LNCaP clone FGC (cell line): ENCODE results near the gene JAG1.
A peak's percentile ranks its signal among the peaks of the same experiment; 100 is the strongest.
"Not testable (repeated sequence)": the region's sequence is repeated elsewhere in the genome, so short reads cannot be mapped to it uniquely, and the experiment has no call there.

Experiments
- DNase-seq: peaks from one replicate; pipeline ENCODE4 v3.0.0-alpha.2; 2011; ENCODE audit warnings: low read depth
- H3K4me3 ChIP-seq: 2 replicates; pipeline ENCODE4 v1.5.1; 2011; ENCODE audit warnings: mild to moderate bottlenecking, low read depth, low read length, control low read depth
- TF ChIP-seq, protein P1 (sequence below): IDR thresholded peaks from 2 replicates; pipeline ENCODE4 v1.5.1; 2012; ENCODE audit warnings: mild to moderate bottlenecking; ENCODE audit not compliant: control insufficient read depth, insufficient read depth; ENCODE audit errors: extremely low read depth

JAG1 gene

DNA sequence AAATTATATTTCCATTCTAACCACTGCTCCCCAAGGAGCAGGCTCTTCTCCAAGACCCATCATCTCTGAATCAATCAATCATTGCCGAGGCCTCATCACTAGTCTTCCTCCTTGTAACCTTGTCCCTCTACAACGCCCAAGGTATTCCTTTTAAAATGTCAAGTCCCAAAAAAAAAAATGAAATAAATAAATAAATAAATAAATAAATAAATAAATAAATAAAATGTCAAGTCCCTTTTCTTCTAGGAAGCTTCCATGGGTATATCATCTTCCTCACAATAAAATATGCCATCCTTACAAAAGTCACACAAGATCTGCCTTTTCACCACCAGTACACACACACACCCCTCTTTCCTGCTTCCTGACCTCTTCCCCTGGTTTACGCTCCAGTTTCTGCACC, 57.6 kb downstream of the JAG1 start:
- DNase-seq = no peak
- TF ChIP-seq, protein P1, sequence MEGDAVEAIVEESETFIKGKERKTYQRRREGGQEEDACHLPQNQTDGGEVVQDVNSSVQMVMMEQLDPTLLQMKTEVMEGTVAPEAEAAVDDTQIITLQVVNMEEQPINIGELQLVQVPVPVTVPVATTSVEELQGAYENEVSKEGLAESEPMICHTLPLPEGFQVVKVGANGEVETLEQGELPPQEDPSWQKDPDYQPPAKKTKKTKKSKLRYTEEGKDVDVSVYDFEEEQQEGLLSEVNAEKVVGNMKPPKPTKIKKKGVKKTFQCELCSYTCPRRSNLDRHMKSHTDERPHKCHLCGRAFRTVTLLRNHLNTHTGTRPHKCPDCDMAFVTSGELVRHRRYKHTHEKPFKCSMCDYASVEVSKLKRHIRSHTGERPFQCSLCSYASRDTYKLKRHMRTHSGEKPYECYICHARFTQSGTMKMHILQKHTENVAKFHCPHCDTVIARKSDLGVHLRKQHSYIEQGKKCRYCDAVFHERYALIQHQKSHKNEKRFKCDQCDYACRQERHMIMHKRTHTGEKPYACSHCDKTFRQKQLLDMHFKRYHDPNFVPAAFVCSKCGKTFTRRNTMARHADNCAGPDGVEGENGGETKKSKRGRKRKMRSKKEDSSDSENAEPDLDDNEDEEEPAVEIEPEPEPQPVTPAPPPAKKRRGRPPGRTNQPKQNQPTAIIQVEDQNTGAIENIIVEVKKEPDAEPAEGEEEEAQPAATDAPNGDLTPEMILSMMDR = no peak
- no peak overlapping the region for H3K4me3 ChIP-seq

DNA sequence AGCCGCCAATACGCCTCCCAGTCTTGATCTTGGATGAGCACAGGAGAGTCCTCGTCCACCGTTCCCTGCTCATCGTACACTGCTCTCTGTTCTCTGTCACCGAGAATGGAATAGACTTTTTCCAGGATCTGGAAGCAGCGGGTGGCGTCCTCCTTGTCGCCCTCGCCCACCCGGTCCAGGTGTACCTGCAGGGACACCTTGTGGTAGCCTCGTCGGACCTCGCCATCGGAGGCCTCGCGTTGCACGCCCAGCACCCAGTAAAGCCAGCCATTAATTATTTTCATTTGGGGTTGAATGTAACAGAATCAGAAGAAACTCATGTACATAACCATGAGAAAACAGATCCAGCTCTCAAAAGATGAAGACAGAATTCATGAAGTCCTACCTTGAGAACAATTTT, 59.9 kb downstream of the JAG1 start:
- DNase-seq = no peak
- TF ChIP-seq, protein P1 = no peak

DNA sequence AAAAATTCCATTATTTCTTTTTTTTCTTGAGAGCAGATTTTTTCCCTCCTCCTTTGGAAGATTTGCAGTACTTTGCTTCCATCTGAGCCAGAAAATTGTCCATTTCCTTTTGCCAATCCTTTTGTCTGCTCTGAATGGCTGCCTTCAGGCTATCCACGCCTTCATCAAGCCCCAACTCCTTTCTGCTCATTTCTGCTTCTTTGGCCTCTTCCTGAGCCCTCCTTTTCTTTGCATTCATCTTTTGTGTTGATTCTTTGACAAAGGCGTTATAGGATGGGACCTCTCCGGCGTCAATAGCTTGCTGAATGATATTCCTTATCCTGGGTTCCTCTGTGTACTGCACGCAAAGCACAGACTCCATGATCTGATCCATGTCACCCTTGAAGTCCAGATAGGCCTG, 60.4 kb downstream of the JAG1 start:
- not testable (repeated sequence) for DNase-seq, H3K4me3 ChIP-seq

More for the DNA sequence above, 59.9 kb downstream of the JAG1 start:
- no peak overlapping the region for H3K4me3 ChIP-seq

GRCh38 chr20:10611357-10611756, 62.4 kb downstream of the JAG1 start:
- no peak for DNase-seq
- TF ChIP-seq, protein P1 = peak; percentile 40

GRCh38 chr20:10610251-10610650, 63.5 kb downstream of the JAG1 start:
- TF ChIP-seq, protein P1 = no peak
- H3K4me3 ChIP-seq = no peak overlapping the region
- no peak for DNase-seq

More at GRCh38 chr20:10611357-10611756, 62.4 kb downstream of the JAG1 start:
- no peak overlapping the region for H3K4me3 ChIP-seq

DNA sequence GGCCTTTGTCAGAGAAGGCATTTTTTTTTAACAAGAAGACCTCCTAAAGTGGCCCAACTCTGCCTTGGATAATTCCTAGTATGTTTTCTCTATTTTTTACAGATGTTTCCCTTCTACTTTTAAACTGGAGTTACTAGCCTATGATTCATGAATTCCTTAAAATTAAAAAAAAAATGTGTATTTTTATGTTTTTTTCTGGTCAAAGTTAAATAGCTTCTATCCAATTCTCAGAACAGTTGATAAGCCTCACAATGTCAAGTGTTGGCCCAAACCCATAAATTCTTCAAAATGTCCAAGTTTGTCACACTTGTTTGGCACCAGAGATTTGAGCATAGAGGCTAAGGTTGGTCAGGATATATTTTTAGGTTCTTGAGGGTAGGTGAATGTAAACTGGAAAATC, 64.0 kb downstream of the JAG1 start:
- DNase-seq = no peak
- TF ChIP-seq, protein P1 = no peak
- no peak overlapping the region for H3K4me3 ChIP-seq

DNA sequence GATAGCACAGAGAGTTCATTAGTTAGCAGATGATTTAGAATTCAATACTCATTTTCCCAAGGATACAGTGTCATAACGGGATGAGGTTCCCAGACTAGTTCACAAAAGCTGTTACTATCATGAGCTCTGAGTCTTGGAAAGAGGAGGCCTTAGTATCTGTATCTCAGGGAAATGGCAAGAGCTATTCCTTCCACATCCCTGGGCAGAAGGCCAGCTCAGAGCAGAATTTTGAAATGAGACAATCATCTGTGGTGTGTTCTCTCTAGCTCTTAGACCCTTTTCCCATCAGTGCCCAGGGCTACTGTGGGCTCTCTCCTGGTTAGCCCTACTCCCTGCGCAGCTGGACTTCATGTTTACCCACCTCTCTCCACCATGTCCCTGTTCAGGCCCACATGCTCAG, 64.5 kb downstream of the JAG1 start:
- no peak overlapping the region for H3K4me3 ChIP-seq
- DNase-seq = no peak
- TF ChIP-seq, protein P1 = no peak

- no peak overlapping the region for H3K4me3 ChIP-seq
- DNase-seq = no peak
- TF ChIP-seq, protein P1 = no peak
Measured at GRCh38 chr20:10605547-10606195, 68.1 kb downstream of the JAG1 start.
